HEK293 (cell line): ENCODE data around the gene TMEM181.
"Not testable (repeated sequence)": the region's sequence is repeated elsewhere in the genome, so short reads cannot be mapped to it uniquely, and the experiment has no call there.

Source experiments
- CTCF ChIA-PET: fragments of 350-600 bp; formaldehyde crosslinking; extraction: SDS; loops from one replicate; lab custom pipeline; 2021; ENCODE audit warnings: antibody characterized with exemption; lab: Yijun Ruan, JAX
- POLR2A ChIA-PET: fragments of 300-600 bp; formaldehyde crosslinking; extraction: SDS; loops from one replicate; lab custom pipeline; 2020; ENCODE audit warnings: antibody characterized with exemption, inconsistent platforms; lab: Yijun Ruan, JAX
- H3K27ac ChIP-seq: fragments of 200-500 bp; sonication (Bioruptor generic); 2 replicates; pipeline ENCODE4 v1.5.1; 2014; ENCODE audit warnings: low read depth, low read length, control low read depth, inconsistent platforms; ENCODE audit errors: extremely low read depth
- H3K36me3 ChIP-seq, 2 experiments: fragments of 200-500 bp in 1 of 2; sonication (Bioruptor generic) in 1 of 2; 1 replicate in 1 of 2; 2 replicates in 1 of 2; pipeline ENCODE4 v1.5.1; 2014 to 2017; ENCODE audit warnings: inconsistent platforms in 2 of 2, low read length in 2 of 2; ENCODE audit not compliant: control insufficient read depth in 2 of 2, insufficient read depth in 1 of 2
- H3K4me1 ChIP-seq: fragments of 200-500 bp; sonication (Bioruptor generic); 2 replicates; pipeline ENCODE4 v1.5.1; 2014; ENCODE audit warnings: mild to moderate bottlenecking, low read length, inconsistent platforms; ENCODE audit not compliant: control insufficient read depth, insufficient read depth
- H3K4me3 ChIP-seq: 2 replicates; pipeline ENCODE4 v1.5.1; 2011; ENCODE audit warnings: low read depth, mild to moderate bottlenecking, control low read depth, low read length, moderate library complexity
- H3K9me3 ChIP-seq: fragments of 200-500 bp; sonication (Bioruptor generic); 2 replicates; pipeline ENCODE4 v1.5.1; 2014; ENCODE audit warnings: low read depth, low read length, inconsistent platforms; ENCODE audit not compliant: control insufficient read depth, insufficient read depth
- EGR2 ChIP-seq: fragments of 450-650 bp; formaldehyde crosslinking; IDR thresholded peaks from 2 replicates; pipeline ENCODE4 v1.5.1; 2016; ENCODE audit warnings: low read depth, missing biosample characterization, missing genetic modification characterization
- KLF8 ChIP-seq: fragments of 450-650 bp; formaldehyde crosslinking; IDR thresholded peaks from 2 replicates; pipeline ENCODE4 v1.5.1; 2016; ENCODE audit warnings: missing biosample characterization, missing genetic modification characterization
- REPIN1 ChIP-seq: fragments of 450-650 bp; formaldehyde crosslinking; IDR thresholded peaks from 2 replicates; pipeline ENCODE4 v1.5.1; 2017; ENCODE audit warnings: missing biosample characterization, missing genetic modification characterization, low read depth
- SALL2 ChIP-seq: fragments of 450-650 bp; formaldehyde crosslinking; IDR thresholded peaks from 2 replicates; pipeline ENCODE4 v1.5.0; 2017; ENCODE audit warnings: missing biosample characterization, mild to moderate bottlenecking, missing genetic modification characterization, borderline replicate concordance
- TRIM28 ChIP-seq: IDR thresholded peaks from 2 replicates; pipeline ENCODE4 v1.6.1; 2011; ENCODE audit warnings: low read length, control low read depth, borderline replicate concordance
- ZBTB1 ChIP-seq: fragments of 450-650 bp; formaldehyde crosslinking; IDR thresholded peaks from 2 replicates; pipeline ENCODE4 v1.5.1; 2016; ENCODE audit warnings: missing biosample characterization, missing genetic modification characterization
- ZFHX2 ChIP-seq: fragments of 450-650 bp; formaldehyde crosslinking; conservative IDR thresholded peaks from 2 replicates; pipeline ENCODE4 v1.5.1; 2016; ENCODE audit warnings: missing biosample characterization, missing genetic modification characterization
- ZFP3 ChIP-seq: fragments of 450-650 bp; formaldehyde crosslinking; IDR thresholded peaks from 2 replicates; pipeline ENCODE4 v1.5.1; 2016; ENCODE audit warnings: low read depth, missing biosample characterization, missing genetic modification characterization
- ZNF132 ChIP-seq: fragments of 450-650 bp; formaldehyde crosslinking; IDR thresholded peaks from 2 replicates; pipeline ENCODE4 v1.5.1; 2017; ENCODE audit warnings: missing biosample characterization, missing genetic modification characterization, borderline replicate concordance
- ZNF391 ChIP-seq: fragments of 450-650 bp; formaldehyde crosslinking; IDR thresholded peaks from 2 replicates; pipeline ENCODE4 v1.5.1; 2016; ENCODE audit warnings: low read depth, missing biosample characterization, missing genetic modification characterization, borderline replicate concordance
- ZNF654 ChIP-seq: fragments of 450-650 bp; formaldehyde crosslinking; IDR thresholded peaks from 2 replicates; pipeline ENCODE4 v1.5.1; 2016; ENCODE audit warnings: low read depth, missing biosample characterization, missing genetic modification characterization
- ZNF660 ChIP-seq: fragments of 450-650 bp; IDR thresholded peaks from 2 replicates; pipeline ENCODE4 v1.5.1; 2018; ENCODE audit warnings: missing biosample characterization, mild to moderate bottlenecking, missing genetic modification characterization
- ZNF670 ChIP-seq: fragments of 450-650 bp; formaldehyde crosslinking; IDR thresholded peaks from 2 replicates; pipeline ENCODE4 v1.5.1; 2016; ENCODE audit warnings: missing biosample characterization, missing genetic modification characterization, low read depth
- TF ChIP-seq, protein P1 (sequence below): fragments of 450-650 bp; formaldehyde crosslinking; IDR thresholded peaks from 2 replicates; pipeline ENCODE4 v1.5.1; 2017; ENCODE audit warnings: missing biosample characterization, missing genetic modification characterization
- TF ChIP-seq, protein P2 (sequence below): fragments of 450-650 bp; formaldehyde crosslinking; IDR thresholded peaks from 2 replicates; pipeline ENCODE4 v1.5.1; 2016; ENCODE audit warnings: missing biosample characterization, missing genetic modification characterization
- TF ChIP-seq, protein P3 (sequence below): fragments of 450-650 bp; formaldehyde crosslinking; IDR thresholded peaks from 2 replicates; pipeline ENCODE4 v1.5.1; 2016; ENCODE audit warnings: missing biosample characterization, missing genetic modification characterization
- TF ChIP-seq, protein P4 (sequence below): fragments of 450-650 bp; formaldehyde crosslinking; IDR thresholded peaks from 2 replicates; pipeline ENCODE4 v1.5.1; 2016; ENCODE audit warnings: missing biosample characterization, missing genetic modification characterization, low read depth

Gene TMEM181

DNA sequence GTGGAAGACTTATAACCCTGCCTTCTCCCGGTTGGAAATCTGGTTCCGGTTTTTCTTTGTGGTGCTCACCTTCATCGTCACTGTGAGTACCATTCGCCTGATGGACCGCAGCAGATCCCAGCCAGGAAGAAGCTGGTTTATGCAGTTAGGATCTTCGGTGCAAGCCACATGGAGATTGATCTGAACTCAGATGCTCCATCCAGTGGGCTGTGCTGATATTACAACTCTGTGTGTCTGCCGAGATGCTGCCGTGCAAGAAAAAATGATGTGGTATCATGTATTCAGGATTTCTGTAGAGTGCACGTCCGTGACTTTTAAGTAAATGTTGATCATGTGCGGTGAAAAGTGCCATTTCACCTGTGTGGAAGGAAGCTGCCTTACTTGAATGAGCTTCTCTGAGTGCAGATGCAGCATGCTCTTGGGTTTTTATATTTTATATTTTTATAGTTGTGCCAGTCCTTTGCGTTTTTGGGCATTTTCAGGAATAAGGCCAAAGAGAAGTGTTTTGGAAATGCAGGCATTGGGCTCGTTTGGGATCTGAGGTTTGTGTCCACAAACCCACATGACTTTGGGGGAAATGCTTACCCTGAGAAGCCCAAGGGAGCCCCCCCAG lies 45.5 kb downstream of the TMEM181 start (continued):
- TF ChIP-seq ZNF660 (tag by site-specific recombination) (0 out of 2 replicates have a peak, but pooled peaks have one; percentile 12), REPIN1 (tag by site-specific recombination) (no peak), ZNF654 (tag by site-specific recombination) (peak; percentile 32; the same call in 1 of the 2 replicates)

DNA sequence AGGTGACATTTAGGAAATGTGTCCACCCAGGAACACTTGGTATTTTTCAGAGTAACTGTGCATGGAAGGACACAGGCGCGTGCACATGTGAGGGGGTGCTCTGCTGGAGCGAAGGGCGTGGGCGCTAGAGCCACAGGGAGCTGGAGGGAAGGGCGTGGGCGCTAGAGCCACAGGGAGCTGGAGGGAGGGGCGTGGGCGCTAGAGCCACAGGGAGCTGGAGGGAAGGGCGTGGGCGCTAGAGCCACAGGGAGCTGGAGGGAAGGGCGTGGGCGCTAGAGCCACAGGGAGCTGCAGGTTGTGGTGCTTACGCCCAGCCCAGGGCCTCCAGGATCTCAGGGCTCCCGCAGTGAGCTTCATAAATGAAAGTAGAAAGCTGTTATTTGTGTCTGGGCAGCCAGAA lies 46.1 kb downstream of the TMEM181 start:
- POLR2A ChIA-PET, H3K9me3 ChIP-seq, H3K27ac ChIP-seq, H3K4me1 ChIP-seq, H3K4me3 ChIP-seq: not testable (repeated sequence)
- CTCF ChIA-PET: interaction anchor here (0.6 to 4.2 kb wide), 12 partner anchors 10 to 392 kb away, joined by 3 to 39 read pairs (median 5); partner anchors contain the start of gene DYNLT1
- peaks cover 10 to 73% of the 10 kb centered on the region in 2 experiments; a peak in 2 of 3 replicates for H3K36me3 ChIP-seq
- peak; percentile 63 for TF ChIP-seq ZFHX2 (tag by site-specific recombination)
- peak; percentile 67 for TF ChIP-seq EGR2
- TF ChIP-seq, protein P1, sequence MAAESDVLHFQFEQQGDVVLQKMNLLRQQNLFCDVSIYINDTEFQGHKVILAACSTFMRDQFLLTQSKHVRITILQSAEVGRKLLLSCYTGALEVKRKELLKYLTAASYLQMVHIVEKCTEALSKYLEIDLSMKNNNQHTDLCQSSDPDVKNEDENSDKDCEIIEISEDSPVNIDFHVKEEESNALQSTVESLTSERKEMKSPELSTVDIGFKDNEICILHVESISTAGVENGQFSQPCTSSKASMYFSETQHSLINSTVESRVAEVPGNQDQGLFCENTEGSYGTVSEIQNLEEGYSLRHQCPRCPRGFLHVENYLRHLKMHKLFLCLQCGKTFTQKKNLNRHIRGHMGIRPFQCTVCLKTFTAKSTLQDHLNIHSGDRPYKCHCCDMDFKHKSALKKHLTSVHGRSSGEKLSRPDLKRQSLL (tag by site-specific recombination): peak; percentile 93

DNA sequence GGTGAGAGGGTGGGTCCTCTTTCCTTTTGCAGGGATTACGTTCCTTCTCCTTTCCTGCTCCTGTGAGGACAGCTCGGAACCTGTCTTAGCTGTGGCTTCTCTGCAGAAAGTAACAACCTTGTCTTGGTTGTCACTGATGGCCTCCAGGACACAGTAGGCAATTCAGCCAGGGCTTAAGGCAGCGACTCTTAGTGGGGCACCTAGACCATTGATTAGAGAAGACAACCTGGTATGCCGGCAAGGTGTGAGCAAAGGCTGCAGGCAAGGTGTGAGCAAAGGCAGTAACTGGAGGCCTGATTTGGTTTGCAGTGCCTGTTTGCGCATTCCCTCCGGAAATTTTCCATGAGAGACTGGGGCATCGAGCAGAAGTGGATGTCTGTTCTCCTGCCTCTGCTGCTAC lies 47.0 kb downstream of the TMEM181 start:
- Histone ChIP-seq H3K36me3 (peaks cover 10 to 78% of the 10 kb centered on the region in 2 experiments; a peak in 2 of 3 replicates), H3K9me3 (no peaks in the 10 kb centered on the region), H3K4me1 (no peaks in the 10 kb centered on the region), H3K27ac (no peak overlapping the region), H3K4me3 (no peak overlapping the region)
- no peak for TF ChIP-seq ZFP3
- TF ChIP-seq ZNF391: no peak
- TF ChIP-seq KLF8 (tag by site-specific recombination): no peak
- TF ChIP-seq ZNF132 (tag by site-specific recombination): no peak
- TF ChIP-seq, protein P2, sequence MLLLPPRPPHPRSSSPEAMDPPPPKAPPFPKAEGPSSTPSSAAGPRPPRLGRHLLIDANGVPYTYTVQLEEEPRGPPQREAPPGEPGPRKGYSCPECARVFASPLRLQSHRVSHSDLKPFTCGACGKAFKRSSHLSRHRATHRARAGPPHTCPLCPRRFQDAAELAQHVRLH (tag by site-specific recombination): no peak
- no peak for TF ChIP-seq TRIM28
- TF ChIP-seq SALL2 (tag by site-specific recombination): no peak
- TF ChIP-seq ZNF670: no peak
- no peak for TF ChIP-seq ZBTB1 (tag by site-specific recombination)
- TF ChIP-seq, protein P3, sequence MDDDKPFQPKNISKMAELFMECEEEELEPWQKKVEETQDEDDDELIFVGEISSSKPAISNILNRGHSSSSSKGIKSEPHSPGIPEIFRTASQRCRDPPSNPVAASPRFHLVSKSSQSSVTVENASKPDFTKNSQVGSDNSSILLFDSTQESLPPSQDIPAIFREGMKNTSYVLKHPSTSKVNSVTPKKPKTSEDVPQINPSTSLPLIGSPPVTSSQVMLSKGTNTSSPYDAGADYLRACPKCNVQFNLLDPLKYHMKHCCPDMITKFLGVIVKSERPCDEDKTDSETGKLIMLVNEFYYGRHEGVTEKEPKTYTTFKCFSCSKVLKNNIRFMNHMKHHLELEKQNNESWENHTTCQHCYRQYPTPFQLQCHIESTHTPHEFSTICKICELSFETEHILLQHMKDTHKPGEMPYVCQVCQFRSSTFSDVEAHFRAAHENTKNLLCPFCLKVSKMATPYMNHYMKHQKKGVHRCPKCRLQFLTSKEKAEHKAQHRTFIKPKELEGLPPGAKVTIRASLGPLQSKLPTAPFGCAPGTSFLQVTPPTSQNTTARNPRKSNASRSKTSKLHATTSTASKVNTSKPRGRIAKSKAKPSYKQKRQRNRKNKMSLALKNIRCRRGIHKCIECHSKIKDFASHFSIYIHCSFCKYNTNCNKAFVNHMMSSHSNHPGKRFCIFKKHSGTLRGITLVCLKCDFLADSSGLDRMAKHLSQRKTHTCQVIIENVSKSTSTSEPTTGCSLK (tag by site-specific recombination): no peak
- TF ChIP-seq, protein P4, sequence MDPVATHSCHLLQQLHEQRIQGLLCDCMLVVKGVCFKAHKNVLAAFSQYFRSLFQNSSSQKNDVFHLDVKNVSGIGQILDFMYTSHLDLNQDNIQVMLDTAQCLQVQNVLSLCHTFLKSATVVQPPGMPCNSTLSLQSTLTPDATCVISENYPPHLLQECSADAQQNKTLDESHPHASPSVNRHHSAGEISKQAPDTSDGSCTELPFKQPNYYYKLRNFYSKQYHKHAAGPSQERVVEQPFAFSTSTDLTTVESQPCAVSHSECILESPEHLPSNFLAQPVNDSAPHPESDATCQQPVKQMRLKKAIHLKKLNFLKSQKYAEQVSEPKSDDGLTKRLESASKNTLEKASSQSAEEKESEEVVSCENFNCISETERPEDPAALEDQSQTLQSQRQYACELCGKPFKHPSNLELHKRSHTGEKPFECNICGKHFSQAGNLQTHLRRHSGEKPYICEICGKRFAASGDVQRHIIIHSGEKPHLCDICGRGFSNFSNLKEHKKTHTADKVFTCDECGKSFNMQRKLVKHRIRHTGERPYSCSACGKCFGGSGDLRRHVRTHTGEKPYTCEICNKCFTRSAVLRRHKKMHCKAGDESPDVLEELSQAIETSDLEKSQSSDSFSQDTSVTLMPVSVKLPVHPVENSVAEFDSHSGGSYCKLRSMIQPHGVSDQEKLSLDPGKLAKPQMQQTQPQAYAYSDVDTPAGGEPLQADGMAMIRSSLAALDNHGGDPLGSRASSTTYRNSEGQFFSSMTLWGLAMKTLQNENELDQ (tag by site-specific recombination): no peak
- ChIA-PET CTCF (interaction anchor here (0.6 to 4.2 kb wide), 3 partner anchors 190 to 393 kb away, joined by 3 to 39 read pairs (median 32); no protein-coding TSS in a partner anchor), POLR2A (no interaction called here)
